K562 treated with DMSO at 1 percent for 12 hours (cell line): ENCODE measurements around the gene CHCHD6. TPM values are rescaled to one million over a fixed set of nuclear protein-coding genes. Genes with fewer than 3 reads are reported as not detected.

Source experiments
- total RNA-seq: library from RNA; unstranded; fragments of 300-600 nt; gene quantifications from 2 replicates; pipeline ENCODE4 v1.2.3, GENCODE V29; 2022; ENCODE audit not compliant: insufficient read depth

CHCHD6 gene, protein sequence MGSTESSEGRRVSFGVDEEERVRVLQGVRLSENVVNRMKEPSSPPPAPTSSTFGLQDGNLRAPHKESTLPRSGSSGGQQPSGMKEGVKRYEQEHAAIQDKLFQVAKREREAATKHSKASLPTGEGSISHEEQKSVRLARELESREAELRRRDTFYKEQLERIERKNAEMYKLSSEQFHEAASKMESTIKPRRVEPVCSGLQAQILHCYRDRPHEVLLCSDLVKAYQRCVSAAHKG
- total RNA-seq, result 200 and 306 TPM in 2 replicates

GRCh38 chr3:126703512-126704493 lies at the start of gene CHCHD6:
TSS of gene CHCHD6 (plus strand) at chr3:126704240. CDS start at chr3:126704313, 73 bp downstream.

DNA sequence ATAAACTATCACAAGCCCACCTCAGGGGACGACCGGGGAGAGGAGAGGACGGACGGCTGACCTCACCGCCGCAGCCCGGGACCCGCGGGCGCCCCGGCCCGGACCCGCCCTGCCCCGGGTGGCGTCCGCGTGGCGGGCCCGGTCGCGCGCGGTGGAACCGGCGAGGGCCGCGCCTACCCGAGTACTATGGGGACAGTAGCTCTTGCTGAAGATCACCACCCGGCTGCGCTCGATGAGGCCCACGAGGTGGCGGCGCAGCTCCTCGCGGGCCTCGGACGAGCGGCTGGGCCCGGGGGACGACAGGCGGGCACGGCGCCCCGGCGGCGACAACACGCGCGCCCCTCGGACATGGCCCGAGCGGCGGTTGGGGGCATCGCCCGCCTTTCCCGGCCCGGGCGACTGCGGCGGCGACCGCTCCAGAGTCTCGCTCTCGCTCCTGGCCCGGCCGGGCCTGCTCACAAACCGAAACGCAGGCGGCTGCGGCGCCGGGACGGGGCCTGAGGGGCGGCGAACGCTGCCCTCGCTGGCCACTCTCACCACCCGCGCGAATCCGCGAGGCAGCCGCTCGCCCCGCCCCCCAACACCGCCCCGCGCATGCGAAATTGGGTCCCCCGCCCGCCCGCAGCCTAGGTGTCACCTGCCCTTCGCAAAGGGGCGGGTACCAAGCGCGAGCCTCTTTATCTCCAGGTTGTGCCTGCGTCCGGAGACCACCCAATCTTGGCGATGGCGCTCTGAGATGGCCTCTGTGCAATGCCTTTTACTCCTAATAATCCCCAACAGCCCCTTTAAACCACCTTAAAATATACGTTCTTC lies 49.3 kb upstream of the CHCHD6 start, which contains the start of gene TXNRD3:
Gene TXNRD3 (minus strand): TSS at position 554 of the 813 bp plus-strand sequence.

DNA sequence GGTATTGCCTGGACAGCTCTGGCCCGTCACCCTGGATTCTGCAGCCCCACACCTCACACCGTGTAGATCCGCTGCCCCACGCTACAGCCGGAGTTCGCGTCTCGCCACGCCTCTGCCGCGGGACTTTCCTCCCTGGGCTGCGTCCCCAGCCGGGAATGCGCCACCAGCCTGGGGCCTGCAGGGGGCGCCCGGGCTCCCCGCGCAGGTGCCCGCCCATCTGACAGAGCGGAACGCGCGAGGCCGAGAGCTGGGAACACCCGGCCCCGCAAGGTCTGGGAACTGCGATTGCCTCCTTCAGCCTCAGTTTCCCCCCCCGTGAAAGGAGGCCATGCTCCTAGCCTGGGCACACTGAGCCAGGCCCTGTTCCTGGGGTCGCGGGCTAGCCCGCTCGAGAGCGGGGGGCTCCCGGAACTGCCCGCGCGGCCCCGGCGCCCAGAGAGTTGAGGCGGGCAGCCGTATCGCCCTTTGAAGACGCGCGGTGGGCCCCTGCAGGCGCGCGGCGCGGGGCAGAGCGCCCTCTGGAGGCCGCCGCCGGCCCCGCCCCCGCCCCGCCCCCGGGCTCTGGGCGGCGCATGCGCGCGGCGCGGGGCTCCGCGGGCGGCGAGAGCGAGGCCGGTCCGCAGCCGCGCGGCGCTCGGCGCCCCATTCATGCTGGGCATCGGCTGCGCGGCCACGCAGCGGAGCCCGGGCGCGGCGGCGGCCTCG lies 278.6 kb downstream of the CHCHD6 start, which contains the start of gene PLXNA1:
Gene PLXNA1 (plus strand): TSS at position 645 of the 705 bp plus-strand sequence. CDS start 5,479 bp downstream, outside the sequence.

Other genes with a start within 250 kb of the CHCHD6 start
- 8.9 and 27.0 TPM in 2 replicates for gene ZXDC, start 228.3 kb upstream of the CHCHD6 start, total RNA-seq
- not detected in 2 replicates for gene UROC1, start 186.5 kb upstream of the CHCHD6 start, total RNA-seq
- gene CHST13, start 180.1 kb upstream of the CHCHD6 start, total RNA-seq, result not detected in 2 replicates
- not detected in 2 replicates for gene C3orf22, start 145.3 kb upstream of the CHCHD6 start, total RNA-seq
- 1.3 and 2.2 TPM in 2 replicates for gene TXNRD3, start 49.1 kb upstream of the CHCHD6 start, total RNA-seq